Mesothelial cell of epicardium (in vitro differentiated cells): Measurements from ENCODE around the gene KLHL3. TPM values are rescaled to one million over a fixed set of nuclear protein-coding genes. Genes with fewer than 3 reads are reported as not detected.

Experiments used
- DNase-seq, 2 experiments: peaks; one replicate each; pipeline ENCODE4 v3.0.0; 2021; ENCODE audit warnings: low spot score in 2 of 2; ENCODE audit not compliant: unreplicated experiment in 2 of 2
- H3K27ac Mint-ChIP-seq: 2 replicates; pipeline ENCODE4 v1.8.0; 2021; ENCODE audit warnings: mixed read lengths
- H3K27me3 Mint-ChIP-seq: 2 replicates; pipeline ENCODE4 v1.8.0; 2021; ENCODE audit warnings: low read depth, mixed read lengths
- H3K36me3 Mint-ChIP-seq: 2 replicates; pipeline ENCODE4 v1.8.0; 2021; ENCODE audit warnings: mixed read lengths
- H3K4me1 Mint-ChIP-seq: 2 replicates; pipeline ENCODE4 v1.8.0; 2021; ENCODE audit warnings: mixed read lengths
- H3K4me3 Mint-ChIP-seq: 2 replicates; pipeline ENCODE4 v1.8.0; 2021; ENCODE audit warnings: mild to moderate bottlenecking, moderate library complexity, mixed read lengths
- H3K9me3 Mint-ChIP-seq: 2 replicates; pipeline ENCODE4 v1.8.0; 2021; ENCODE audit warnings: mixed read lengths
- total RNA-seq: library from RNA; stranded (reverse); gene quantifications from 3 replicates; pipeline ENCODE4 v1.2.1, GENCODE V29; 2021
- TF ChIP-seq, protein P1 (sequence below): fragments of 200-600 bp; sonication (generic); IDR thresholded peaks from one replicate; pipeline ENCODE4 v1.5.0; 2021; ENCODE audit warnings: antibody characterized with exemption; ENCODE audit not compliant: unreplicated experiment

KLHL3 gene
- total RNA-seq, 1 donor from 2014 or later: 13.1 TPM

DNA sequence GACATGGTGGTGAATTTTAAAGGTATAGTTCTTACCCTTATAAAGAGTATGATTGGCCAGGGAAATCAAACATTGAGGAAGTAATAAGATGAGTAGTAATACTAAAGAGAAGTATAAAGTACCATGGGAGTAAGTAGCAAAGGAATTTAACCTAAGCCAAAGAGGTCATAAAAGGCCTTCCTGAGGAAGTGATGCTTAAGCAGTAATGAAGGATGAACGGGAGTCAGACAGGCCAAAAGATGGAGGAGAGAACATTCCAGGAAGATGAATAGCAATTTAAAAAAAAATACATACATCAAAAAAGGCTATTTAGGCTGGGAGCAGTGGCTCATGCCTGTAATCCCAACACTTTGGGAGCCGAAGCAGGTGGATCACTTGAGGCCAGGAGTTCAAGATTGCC is 29.0 kb downstream of the KLHL3 start:
- Mint-ChIP-seq H3K36me3 (peaks cover 24% of the 10 kb centered on the region), H3K9me3 (no peaks in the 10 kb centered on the region), H3K27me3 (no peaks in the 10 kb centered on the region), H3K27ac (no peak overlapping the region), H3K4me1 (no peaks in the 10 kb centered on the region), H3K4me3 (no peak overlapping the region)
- no peak for DNase-seq
- TF ChIP-seq, protein P1, sequence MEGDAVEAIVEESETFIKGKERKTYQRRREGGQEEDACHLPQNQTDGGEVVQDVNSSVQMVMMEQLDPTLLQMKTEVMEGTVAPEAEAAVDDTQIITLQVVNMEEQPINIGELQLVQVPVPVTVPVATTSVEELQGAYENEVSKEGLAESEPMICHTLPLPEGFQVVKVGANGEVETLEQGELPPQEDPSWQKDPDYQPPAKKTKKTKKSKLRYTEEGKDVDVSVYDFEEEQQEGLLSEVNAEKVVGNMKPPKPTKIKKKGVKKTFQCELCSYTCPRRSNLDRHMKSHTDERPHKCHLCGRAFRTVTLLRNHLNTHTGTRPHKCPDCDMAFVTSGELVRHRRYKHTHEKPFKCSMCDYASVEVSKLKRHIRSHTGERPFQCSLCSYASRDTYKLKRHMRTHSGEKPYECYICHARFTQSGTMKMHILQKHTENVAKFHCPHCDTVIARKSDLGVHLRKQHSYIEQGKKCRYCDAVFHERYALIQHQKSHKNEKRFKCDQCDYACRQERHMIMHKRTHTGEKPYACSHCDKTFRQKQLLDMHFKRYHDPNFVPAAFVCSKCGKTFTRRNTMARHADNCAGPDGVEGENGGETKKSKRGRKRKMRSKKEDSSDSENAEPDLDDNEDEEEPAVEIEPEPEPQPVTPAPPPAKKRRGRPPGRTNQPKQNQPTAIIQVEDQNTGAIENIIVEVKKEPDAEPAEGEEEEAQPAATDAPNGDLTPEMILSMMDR: no peak

GRCh38 chr5:137705106-137705505 is 30.8 kb downstream of the KLHL3 start:
- Mint-ChIP-seq H3K36me3 (peaks cover 22% of the 10 kb centered on the region), H3K27ac (no peak overlapping the region), H3K4me1 (peaks cover 4% of the 10 kb centered on the region), H3K9me3 (no peaks in the 10 kb centered on the region), H3K4me3 (no peak overlapping the region), H3K27me3 (no peaks in the 10 kb centered on the region)
- no peak for DNase-seq
- TF ChIP-seq, protein P1: no peak

- peaks cover 14% of the 10 kb centered on the region for H3K36me3 Mint-ChIP-seq
- TF ChIP-seq, protein P1: no peak
- DNase-seq: no peak
- no peaks in the 10 kb centered on the region for H3K27me3 Mint-ChIP-seq
- peaks cover 18% of the 10 kb centered on the region for H3K4me1 Mint-ChIP-seq
- H3K27ac Mint-ChIP-seq: no peak overlapping the region
- no peak overlapping the region for H3K4me3 Mint-ChIP-seq
- H3K9me3 Mint-ChIP-seq: no peaks in the 10 kb centered on the region
These were observed 32.3 kb downstream of the KLHL3 start for GRCh38 chr5:137703565-137703964.

DNA sequence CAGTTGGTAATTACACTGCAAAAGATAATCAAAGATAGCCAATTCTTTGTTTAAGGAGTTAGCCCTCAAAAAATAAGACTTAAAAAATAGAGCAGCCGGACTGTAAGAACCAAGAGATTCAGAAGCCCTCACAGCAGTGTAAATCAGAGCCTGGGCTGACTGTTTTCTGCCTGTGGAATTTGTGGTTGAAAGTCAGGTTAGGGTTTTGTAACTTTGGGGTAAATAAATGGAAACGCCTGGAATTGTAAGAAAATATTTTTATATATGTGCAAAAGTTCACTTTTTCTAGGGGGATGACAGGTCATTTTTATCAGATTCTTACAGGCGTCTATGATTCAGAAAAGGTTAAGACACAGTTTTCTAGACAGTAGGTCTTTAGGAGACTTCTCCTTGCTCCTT is 35.6 kb downstream of the KLHL3 start:
- H3K27ac Mint-ChIP-seq: peak overlapping the region; percentile 79
- no peak for DNase-seq
- H3K4me1 Mint-ChIP-seq: peaks cover 18% of the 10 kb centered on the region
- no peak overlapping the region for H3K4me3 Mint-ChIP-seq
- no peaks in the 10 kb centered on the region for H3K9me3 Mint-ChIP-seq
- TF ChIP-seq, protein P1: no peak
- H3K36me3 Mint-ChIP-seq: peaks cover 4% of the 10 kb centered on the region
- no peaks in the 10 kb centered on the region for H3K27me3 Mint-ChIP-seq

DNA sequence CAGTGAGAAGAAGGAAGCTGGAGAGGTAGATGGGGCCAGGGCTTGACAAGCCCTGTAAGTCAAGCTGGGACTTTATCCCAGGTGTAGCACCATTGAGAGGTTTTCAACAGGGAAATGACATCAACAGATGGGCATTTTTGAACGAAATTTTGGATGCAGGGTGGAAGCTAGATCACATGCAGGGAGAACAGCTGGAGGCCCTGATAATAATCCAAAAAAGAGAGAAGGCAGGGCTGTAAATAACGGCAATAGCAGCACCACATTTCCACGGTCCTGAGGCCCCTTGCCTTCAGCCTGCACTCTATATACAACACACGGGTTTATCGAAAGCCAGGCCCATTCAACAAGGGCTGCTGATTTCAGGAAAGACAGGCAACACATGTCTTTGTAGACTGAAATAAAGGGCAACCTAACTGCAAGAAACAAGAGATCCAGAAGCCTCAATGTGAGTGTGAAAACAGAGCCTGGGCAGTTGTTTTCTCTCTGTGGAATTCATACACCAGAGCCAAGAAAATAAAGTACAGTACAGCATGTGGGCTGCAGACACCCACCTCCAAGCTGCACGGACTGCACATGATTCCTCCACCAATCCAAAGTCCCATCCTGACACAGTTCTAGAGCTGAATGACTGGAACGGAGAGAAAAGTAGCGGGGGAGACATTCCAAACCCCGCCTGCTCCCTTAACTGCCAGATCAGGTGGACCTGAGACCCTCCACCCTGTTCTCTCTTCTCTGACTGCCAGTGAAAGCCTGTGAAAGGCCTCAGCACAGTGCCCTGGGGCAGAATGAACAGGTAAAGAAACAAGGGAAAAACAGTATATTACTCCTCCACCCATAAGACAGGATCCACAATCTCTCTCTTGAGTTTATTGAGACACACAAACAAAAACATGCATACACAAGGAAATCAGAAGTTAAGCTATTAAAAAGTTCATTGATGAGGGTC is 36.3 kb downstream of the KLHL3 start:
- H3K27ac Mint-ChIP-seq: peak overlapping the region; percentile 79

More for the DNA sequence above, 36.3 kb downstream of the KLHL3 start:
- Mint-ChIP-seq H3K4me3 (no peak overlapping the region), H3K27me3 (no peaks in the 10 kb centered on the region), H3K4me1 (peaks cover 18% of the 10 kb centered on the region), H3K9me3 (no peaks in the 10 kb centered on the region), H3K36me3 (peaks cover 4% of the 10 kb centered on the region)
- no peak for DNase-seq
- TF ChIP-seq, protein P1: no peak
